CD8-positive, alpha-beta memory T cell (primary cell): ENCODE data around the gene NGB. TPM values are rescaled to one million over a fixed set of nuclear protein-coding genes. Genes with fewer than 3 reads are reported as not detected.

Source experiments
- CTCF ChIA-PET: fragments of 350-600 bp; sonication (Branson Sonifier 250); formaldehyde crosslinking; loops from one replicate; lab custom pipeline; 2021; ENCODE audit warnings: antibody characterized with exemption; lab: Charles Lee
- POLR2A ChIA-PET: fragments of 350-600 bp; sonication (Branson Sonifier 250); formaldehyde crosslinking; loops from one replicate; lab custom pipeline; 2021; ENCODE audit warnings: antibody characterized with exemption; lab: Charles Lee
- DNase-seq, 5 donors: peaks; one replicate each; pipeline versions ENCODE4 v3.0.0 to v3.0.0-alpha.2; 2020 to 2022; ENCODE audit warnings: mixed read lengths in 1 of 5
- H3K27ac ChIP-seq: one replicate; pipeline ENCODE4 v1.7.0; 2013; ENCODE audit warnings: low read depth, mild to moderate bottlenecking, low read length, moderate library complexity
- H3K27me3 ChIP-seq: 2 replicates; pipeline ENCODE4 v1.7.0; 2013; ENCODE audit warnings: low read length, mild to moderate bottlenecking; ENCODE audit not compliant: insufficient read depth, poor library complexity, severe bottlenecking
- H3K36me3 ChIP-seq: 2 replicates; pipeline ENCODE4 v1.7.0; 2013; ENCODE audit warnings: mild to moderate bottlenecking, low read length, moderate library complexity; ENCODE audit not compliant: insufficient read depth
- H3K4me1 ChIP-seq: 2 replicates; pipeline ENCODE4 v1.7.0; 2013; ENCODE audit warnings: mild to moderate bottlenecking, low read length, moderate library complexity; ENCODE audit not compliant: insufficient read depth
- H3K4me3 ChIP-seq: 2 replicates; pipeline ENCODE4 v1.7.0; 2013; ENCODE audit warnings: mild to moderate bottlenecking, low read length
- H3K9me3 ChIP-seq: 2 replicates; pipeline ENCODE4 v1.7.0; 2013; ENCODE audit warnings: mild to moderate bottlenecking, low read length
- H3K27ac Mint-ChIP-seq, 8 donors: one replicate each; pipeline ENCODE4 v1.8.0; 2020 to 2021; ENCODE audit warnings: mixed read lengths in 8 of 8, mild to moderate bottlenecking in 6 of 8, inconsistent platforms in 3 of 8, moderate library complexity in 3 of 8
- H3K27me3 Mint-ChIP-seq, 2 donors: one replicate each; pipeline ENCODE4 v1.8.0; 2020 to 2021; ENCODE audit warnings: mixed read lengths in 2 of 2, mild to moderate bottlenecking in 1 of 2, moderate library complexity in 1 of 2
- H3K36me3 Mint-ChIP-seq, 3 donors: one replicate each; pipeline ENCODE4 v1.8.0; 2020 to 2021; ENCODE audit warnings: mixed read lengths in 3 of 3, inconsistent platforms in 1 of 3, mild to moderate bottlenecking in 1 of 3
- H3K4me1 Mint-ChIP-seq, 3 donors: one replicate each; pipeline ENCODE4 v1.8.0; 2020 to 2021; ENCODE audit warnings: mixed read lengths in 3 of 3, inconsistent platforms in 1 of 3, mild to moderate bottlenecking in 1 of 3
- H3K4me3 Mint-ChIP-seq, 7 donors: one replicate each; pipeline ENCODE4 v1.8.0; 2020 to 2021; ENCODE audit warnings: mixed read lengths in 7 of 7, mild to moderate bottlenecking in 6 of 7, moderate library complexity in 4 of 7, inconsistent platforms in 2 of 7
- H3K9me3 Mint-ChIP-seq, 5 donors: one replicate each; pipeline ENCODE4 v1.8.0; 2020 to 2022; ENCODE audit warnings: mixed read lengths in 5 of 5, mild to moderate bottlenecking in 3 of 5, moderate library complexity in 2 of 5, inconsistent platforms in 1 of 5
- polyA plus RNA-seq: library from polyadenylated mRNA; unstranded; fragments of 300-500 nt; fragmentation: Illumina TruSeq; gene quantifications from one replicate; pipeline ENCODE4 v1.2.3, GENCODE V29; 2021
- total RNA-seq, 2 experiments: library from RNA; stranded (reverse); gene quantifications; one replicate each; pipeline ENCODE4 v1.2.3, GENCODE V29; 2021

The NGB gene
- total and polyA plus RNA-seq, 3 experiments from 2014 or later: not detected

GRCh38 chr14:77268989-77269600 lies 1.9 kb downstream of the NGB start:
- Histone ChIP-seq H3K27ac (no peak overlapping the region), H3K4me1 (no peaks in the 10 kb centered on the region), H3K27me3 (peaks cover 4% of the 10 kb centered on the region), H3K36me3 (no peaks in the 10 kb centered on the region), H3K4me3 (no peak overlapping the region), H3K9me3 (no peaks in the 10 kb centered on the region)
- Mint-ChIP-seq H3K27ac (peak overlapping the region in 2 of 8 donors; percentile 24 to 54), H3K27me3 (peaks cover 28 to 41% of the 10 kb centered on the region in 2 donors), H3K4me1 (peaks cover 0 to 12% (median 0%) of the 10 kb centered on the region in 3 donors), H3K4me3 (no peak overlapping the region), H3K36me3 (peaks cover 0 to 4% (median 0%) of the 10 kb centered on the region in 3 donors), H3K9me3 (peaks cover 0 to 2% (median 0%) of the 10 kb centered on the region in 5 donors)
- POLR2A ChIA-PET: no interaction called here
- CTCF ChIA-PET: no interaction called here
- no peak for DNase-seq

DNA sequence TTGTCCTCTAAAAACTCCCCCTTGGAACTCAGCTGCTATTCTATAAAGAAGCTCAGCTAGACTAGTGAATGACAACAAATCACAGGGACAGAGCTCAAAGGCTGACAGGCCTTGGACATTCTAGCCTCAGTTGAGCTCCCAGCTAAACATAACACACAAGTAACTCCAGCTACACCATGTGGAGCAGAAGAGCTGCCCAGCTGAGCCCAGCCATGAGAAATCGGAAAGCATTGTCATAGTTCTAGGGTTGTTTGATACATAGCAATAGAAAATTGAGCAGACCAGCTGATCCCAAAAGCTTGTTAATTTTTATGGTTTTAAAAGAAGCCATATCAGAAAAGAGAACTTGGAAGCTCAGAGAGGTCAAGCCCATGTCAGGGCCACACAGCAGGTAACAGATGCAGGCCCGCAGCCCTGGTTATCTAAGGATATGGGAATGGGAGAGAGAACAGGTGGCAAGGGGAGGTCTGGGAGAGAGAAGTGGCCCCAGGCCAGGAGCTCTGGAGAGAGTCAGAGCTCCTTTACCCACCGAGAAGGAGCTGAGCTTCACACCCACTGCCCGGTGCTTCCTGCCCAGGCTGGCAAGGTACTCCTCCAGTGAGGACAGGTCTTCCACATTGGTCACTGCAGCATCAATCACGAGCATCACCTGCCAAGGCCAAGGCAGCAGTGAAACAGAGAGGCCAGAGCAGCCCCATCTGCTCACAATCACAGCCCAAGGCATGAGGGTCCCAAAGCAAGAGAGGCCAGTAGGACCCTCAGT lies 2.9 kb downstream of the NGB start:
- Histone ChIP-seq H3K27me3 (peaks cover 4% of the 10 kb centered on the region), H3K27ac (no peak overlapping the region), H3K9me3 (no peaks in the 10 kb centered on the region), H3K4me1 (no peaks in the 10 kb centered on the region), H3K36me3 (no peaks in the 10 kb centered on the region), H3K4me3 (no peak overlapping the region)
- ChIA-PET POLR2A (no interaction called here), CTCF (no interaction called here)
- peaks cover 0 to 2% (median 0%) of the 10 kb centered on the region in 5 donors for H3K9me3 Mint-ChIP-seq
- no peak overlapping the region for H3K27ac Mint-ChIP-seq
- H3K4me1 Mint-ChIP-seq: peaks cover 0 to 12% (median 0%) of the 10 kb centered on the region in 3 donors
- peaks cover 0 to 4% (median 0%) of the 10 kb centered on the region in 3 donors for H3K36me3 Mint-ChIP-seq
- peaks cover 28 to 41% of the 10 kb centered on the region in 2 donors for H3K27me3 Mint-ChIP-seq
- DNase-seq: no peak
- no peak overlapping the region for H3K4me3 Mint-ChIP-seq

GRCh38 chr14:77266336-77266735 lies 4.7 kb downstream of the NGB start:
- no peak overlapping the region for H3K27ac ChIP-seq
- H3K9me3 ChIP-seq: no peaks in the 10 kb centered on the region
- H3K4me1 ChIP-seq: no peaks in the 10 kb centered on the region
- no peak for DNase-seq
- H3K27me3 ChIP-seq: no peaks in the 10 kb centered on the region
- H3K9me3 Mint-ChIP-seq: peaks cover 0 to 2% (median 0%) of the 10 kb centered on the region in 5 donors
- no peak overlapping the region for H3K27ac Mint-ChIP-seq
- peaks cover 0 to 4% (median 0%) of the 10 kb centered on the region in 3 donors for H3K36me3 Mint-ChIP-seq
- POLR2A ChIA-PET: no interaction called here
- peaks cover 0 to 11% (median 0%) of the 10 kb centered on the region in 3 donors for H3K4me1 Mint-ChIP-seq
- CTCF ChIA-PET: no interaction called here
- no peak overlapping the region for H3K4me3 ChIP-seq
- no peaks in the 10 kb centered on the region for H3K36me3 ChIP-seq
- H3K27me3 Mint-ChIP-seq: peaks cover 20 to 25% of the 10 kb centered on the region in 2 donors
- H3K4me3 Mint-ChIP-seq: no peak overlapping the region

- Mint-ChIP-seq H3K27me3 (peaks cover 22 to 25% of the 10 kb centered on the region in 2 donors), H3K36me3 (peaks cover 0 to 4% (median 0%) of the 10 kb centered on the region in 3 donors), H3K4me3 (no peak overlapping the region), H3K27ac (no peak overlapping the region), H3K4me1 (peaks cover 0 to 9% (median 0%) of the 10 kb centered on the region in 3 donors), H3K9me3 (peaks cover 0 to 2% (median 0%) of the 10 kb centered on the region in 5 donors)
- H3K4me3 ChIP-seq: no peak overlapping the region
- CTCF ChIA-PET: no interaction called here
- H3K27me3 ChIP-seq: no peaks in the 10 kb centered on the region
- H3K36me3 ChIP-seq: no peaks in the 10 kb centered on the region
- no peaks in the 10 kb centered on the region for H3K9me3 ChIP-seq
- no peak for DNase-seq
- no peak overlapping the region for H3K27ac ChIP-seq
- no peaks in the 10 kb centered on the region for H3K4me1 ChIP-seq
- POLR2A ChIA-PET: no interaction called here
These were observed 5.3 kb downstream of the NGB start for GRCh38 chr14:77265561-77266335.

- no peak overlapping the region for H3K27ac ChIP-seq
- H3K4me1 ChIP-seq: no peaks in the 10 kb centered on the region
- H3K27me3 Mint-ChIP-seq: peaks cover 21 to 23% of the 10 kb centered on the region in 2 donors
- ChIA-PET CTCF (no interaction called here), POLR2A (no interaction called here)
- H3K9me3 Mint-ChIP-seq: peaks cover 0 to 2% (median 0%) of the 10 kb centered on the region in 5 donors
- no peak overlapping the region for H3K4me3 Mint-ChIP-seq
- H3K27me3 ChIP-seq: no peaks in the 10 kb centered on the region
- no peak overlapping the region for H3K4me3 ChIP-seq
- no peak for DNase-seq
- no peaks in the 10 kb centered on the region for H3K9me3 ChIP-seq
- H3K36me3 ChIP-seq: no peaks in the 10 kb centered on the region
- peaks cover 0 to 8% (median 0%) of the 10 kb centered on the region in 3 donors for H3K4me1 Mint-ChIP-seq
- peak overlapping the region in 1 of 8 donors; percentile 6 for H3K27ac Mint-ChIP-seq
- H3K36me3 Mint-ChIP-seq: peaks cover 0 to 4% (median 0%) of the 10 kb centered on the region in 3 donors
These were observed 5.9 kb downstream of the NGB start for GRCh38 chr14:77265187-77265515.

GRCh38 chr14:77264466-77265186 lies 6.4 kb downstream of the NGB start:
- Histone ChIP-seq H3K27ac (no peak overlapping the region), H3K4me3 (no peak overlapping the region), H3K9me3 (no peaks in the 10 kb centered on the region), H3K4me1 (no peaks in the 10 kb centered on the region), H3K36me3 (no peaks in the 10 kb centered on the region), H3K27me3 (no peaks in the 10 kb centered on the region)
- H3K9me3 Mint-ChIP-seq: peaks cover 0 to 2% (median 0%) of the 10 kb centered on the region in 5 donors
- peaks cover 0 to 4% (median 0%) of the 10 kb centered on the region in 3 donors for H3K4me1 Mint-ChIP-seq
- peaks cover 18 to 20% of the 10 kb centered on the region in 2 donors for H3K27me3 Mint-ChIP-seq
- H3K4me3 Mint-ChIP-seq: no peak overlapping the region
- ChIA-PET CTCF (no interaction called here), POLR2A (no interaction called here)
- peaks cover 0 to 4% (median 0%) of the 10 kb centered on the region in 3 donors for H3K36me3 Mint-ChIP-seq
- H3K27ac Mint-ChIP-seq: peak overlapping the region in 1 of 8 donors; percentile 6
- DNase-seq: no peak

- no peak for DNase-seq
- ChIA-PET POLR2A (no interaction called here), CTCF (no interaction called here)
- Histone ChIP-seq H3K27me3 (no peaks in the 10 kb centered on the region), H3K27ac (no peak overlapping the region), H3K4me1 (no peaks in the 10 kb centered on the region), H3K36me3 (no peaks in the 10 kb centered on the region), H3K4me3 (no peak overlapping the region), H3K9me3 (no peaks in the 10 kb centered on the region)
- peaks cover 4 to 13% of the 10 kb centered on the region in 2 donors for H3K27me3 Mint-ChIP-seq
- H3K4me3 Mint-ChIP-seq: no peak overlapping the region
- H3K27ac Mint-ChIP-seq: no peak overlapping the region
- H3K4me1 Mint-ChIP-seq: no peaks in the 10 kb centered on the region
- H3K9me3 Mint-ChIP-seq: no peaks in the 10 kb centered on the region
- no peaks in the 10 kb centered on the region for H3K36me3 Mint-ChIP-seq
These were observed 10.4 kb downstream of the NGB start for GRCh38 chr14:77260631-77261030.
